Smooth muscle cell (in vitro differentiated cells): ENCODE measurements around the gene EEF2. TPM values are rescaled to one million over a fixed set of nuclear protein-coding genes. Genes with fewer than 3 reads are reported as not detected.

ENCODE experiments used
- DNase-seq: peaks from one replicate; lab custom pipeline; 2025; ENCODE audit not compliant: unreplicated experiment; lab: John Stamatoyannopoulos, UW
- H2AFZ ChIP-seq: fragments of 200-600 bp; sonication (generic); 2 replicates; pipeline ENCODE4 v1.6.0; 2016; ENCODE audit warnings: antibody characterized with exemption, low read depth, mild to moderate bottlenecking
- H3F3A ChIP-seq: fragments of 200-600 bp; sonication (generic); 2 replicates; pipeline ENCODE4 v1.6.0; 2017; ENCODE audit warnings: antibody characterized with exemption, low read depth
- H3K27ac ChIP-seq: fragments of 200-600 bp; sonication (generic); 2 replicates; pipeline ENCODE4 v1.5.1; 2016; ENCODE audit warnings: low read depth, mild to moderate bottlenecking
- H3K27me3 ChIP-seq: fragments of 200-600 bp; sonication (generic); 2 replicates; pipeline ENCODE4 v1.6.1; 2016; ENCODE audit warnings: low read depth, mild to moderate bottlenecking
- H3K36me3 ChIP-seq: fragments of 200-600 bp; sonication (generic); 2 replicates; pipeline ENCODE4 v1.5.1; 2016; ENCODE audit warnings: low read depth
- H3K4me1 ChIP-seq: fragments of 200-600 bp; sonication (generic); 2 replicates; pipeline ENCODE4 v1.5.1; 2016; ENCODE audit warnings: low read depth
- H3K4me2 ChIP-seq: fragments of 200-600 bp; sonication (generic); 2 replicates; pipeline ENCODE4 v1.6.0; 2016; ENCODE audit warnings: mild to moderate bottlenecking
- H3K4me3 ChIP-seq: fragments of 200-600 bp; sonication (generic); 2 replicates; pipeline ENCODE4 v1.5.1; 2016; ENCODE audit warnings: mild to moderate bottlenecking
- H3K79me2 ChIP-seq: fragments of 200-600 bp; sonication (generic); 2 replicates; pipeline ENCODE4 v1.6.0; 2016; ENCODE audit warnings: low read depth, mild to moderate bottlenecking
- H3K9ac ChIP-seq: fragments of 200-600 bp; sonication (generic); 2 replicates; pipeline ENCODE4 v1.6.0; 2016; ENCODE audit warnings: low read depth
- H3K9me3 ChIP-seq: fragments of 200-600 bp; sonication (generic); replicated peaks from 2 replicates; pipeline ENCODE4 v1.5.1; 2016; ENCODE audit warnings: low read depth
- H4K20me1 ChIP-seq: fragments of 200-600 bp; sonication (generic); 2 replicates; pipeline ENCODE4 v1.6.0; 2016; ENCODE audit warnings: low read depth
- WGBS: methylation state at CpG from one replicate; pipeline ENCODE4 v1.1.7; 2016; ENCODE audit warnings: low lambda C conversion rate; 5-methylcytosine and 5-hydroxymethylcytosine counted together
- polyA plus RNA-seq: library from polyadenylated mRNA; unstranded; fragments of >200 nt; fragmentation: Nextera tagmentation; extraction: Ambion mirVana; gene quantifications from 2 replicates; pipeline ENCODE4 v1.2.1, GENCODE V29; 2016
- total RNA-seq: library from RNA; depleted of rRNA; stranded (reverse); fragments of >200 nt; gene quantifications from 2 replicates; pipeline ENCODE4 v1.2.3, GENCODE V29; 2014
- TF ChIP-seq, protein P1 (sequence below): fragments of 200-600 bp; sonication (generic); IDR thresholded peaks from 2 replicates; pipeline ENCODE4 v1.5.1; 2017; ENCODE audit warnings: borderline replicate concordance, mild to moderate bottlenecking, antibody characterized with exemption; ENCODE audit not compliant: insufficient read depth, poor library complexity, severe bottlenecking

The EEF2 gene
- total and polyA plus RNA-seq, 2 experiments from 2014 or later = 365 to 903 TPM

- Histone ChIP-seq H3K9me3 (no peaks in the 10 kb centered on the region), H3K4me1 (peaks cover 23% of the 10 kb centered on the region), H3K27me3 (no peaks in the 10 kb centered on the region), H3K9ac (no peak overlapping the region), H3F3A (peaks cover 65% of the 10 kb centered on the region), H3K27ac (peak overlapping the region; percentile 98), H3K4me3 (no peak overlapping the region), H3K4me2 (no peak overlapping the region), H3K79me2 (peaks cover 89% of the 10 kb centered on the region), H4K20me1 (peaks cover 89% of the 10 kb centered on the region), H3K36me3 (peaks cover 10% of the 10 kb centered on the region), H2AFZ (no peak overlapping the region)
- TF ChIP-seq, protein P1, sequence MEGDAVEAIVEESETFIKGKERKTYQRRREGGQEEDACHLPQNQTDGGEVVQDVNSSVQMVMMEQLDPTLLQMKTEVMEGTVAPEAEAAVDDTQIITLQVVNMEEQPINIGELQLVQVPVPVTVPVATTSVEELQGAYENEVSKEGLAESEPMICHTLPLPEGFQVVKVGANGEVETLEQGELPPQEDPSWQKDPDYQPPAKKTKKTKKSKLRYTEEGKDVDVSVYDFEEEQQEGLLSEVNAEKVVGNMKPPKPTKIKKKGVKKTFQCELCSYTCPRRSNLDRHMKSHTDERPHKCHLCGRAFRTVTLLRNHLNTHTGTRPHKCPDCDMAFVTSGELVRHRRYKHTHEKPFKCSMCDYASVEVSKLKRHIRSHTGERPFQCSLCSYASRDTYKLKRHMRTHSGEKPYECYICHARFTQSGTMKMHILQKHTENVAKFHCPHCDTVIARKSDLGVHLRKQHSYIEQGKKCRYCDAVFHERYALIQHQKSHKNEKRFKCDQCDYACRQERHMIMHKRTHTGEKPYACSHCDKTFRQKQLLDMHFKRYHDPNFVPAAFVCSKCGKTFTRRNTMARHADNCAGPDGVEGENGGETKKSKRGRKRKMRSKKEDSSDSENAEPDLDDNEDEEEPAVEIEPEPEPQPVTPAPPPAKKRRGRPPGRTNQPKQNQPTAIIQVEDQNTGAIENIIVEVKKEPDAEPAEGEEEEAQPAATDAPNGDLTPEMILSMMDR = no peak
- WGBS = 97% methylated on average over 10 of the region's 10 CpGs
- no peak for DNase-seq
Observed at GRCh38 chr19:3981373-3981735, 3.9 kb downstream of the EEF2 start.

DNA sequence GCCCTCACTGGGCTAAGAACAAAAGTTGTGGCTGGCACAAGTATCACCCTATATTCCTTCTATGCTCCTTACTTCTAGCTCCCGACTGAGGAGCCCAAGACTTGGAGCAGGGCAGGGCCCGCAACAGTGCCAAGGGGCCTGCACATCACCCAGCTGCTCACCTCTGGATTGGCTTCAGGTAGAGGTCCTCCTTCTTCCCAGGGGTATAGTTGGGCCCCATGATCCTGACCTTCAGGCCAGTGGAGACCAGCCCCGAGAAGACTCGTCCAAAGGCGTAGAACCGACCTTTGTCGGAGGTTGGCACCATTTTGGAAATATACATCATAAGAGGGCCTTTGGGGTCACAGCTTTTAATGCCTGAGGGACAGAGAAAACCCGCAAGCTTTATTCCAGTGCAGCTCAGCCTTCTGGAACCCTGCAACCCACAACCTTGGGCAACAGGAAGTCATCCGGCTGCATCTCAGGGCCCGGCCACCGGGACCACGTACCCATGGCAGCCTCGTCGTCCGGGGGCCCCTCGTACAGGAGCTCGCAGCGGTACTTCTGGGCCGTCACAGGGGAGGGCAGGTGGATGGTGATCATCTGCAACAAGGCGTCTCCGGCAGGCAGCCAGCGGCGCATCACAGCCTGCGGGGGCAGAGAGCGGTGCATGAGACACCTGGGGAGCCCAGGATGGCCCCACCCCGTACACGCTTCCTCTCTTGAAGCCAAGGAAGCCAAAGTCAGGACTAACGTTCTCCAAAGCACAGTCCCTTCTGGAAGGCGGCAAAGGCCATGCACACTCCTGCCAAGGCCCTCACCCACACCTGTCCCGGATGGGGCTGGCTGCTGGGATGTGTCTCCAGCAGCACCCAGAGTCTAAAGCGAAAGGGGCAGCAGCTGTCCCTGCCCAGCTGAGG is 4.7 kb downstream of the EEF2 start:
- WGBS = 97% methylated on average over 31 of the region's 31 CpGs
- no peak overlapping the region for H3K4me2 ChIP-seq
- H3K9ac ChIP-seq = no peak overlapping the region
- H3K36me3 ChIP-seq = peaks cover 10% of the 10 kb centered on the region
- peaks cover 16% of the 10 kb centered on the region for H3K4me1 ChIP-seq
- no peaks in the 10 kb centered on the region for H3K9me3 ChIP-seq
- H4K20me1 ChIP-seq = peaks cover 96% of the 10 kb centered on the region
- no peak for DNase-seq
- no peak overlapping the region for H2AFZ ChIP-seq
- TF ChIP-seq, protein P1 = no peak
- no peak overlapping the region for H3K4me3 ChIP-seq
- H3F3A ChIP-seq = peaks cover 71% of the 10 kb centered on the region
- peaks cover 96% of the 10 kb centered on the region for H3K79me2 ChIP-seq
- no peak overlapping the region for H3K27ac ChIP-seq
- H3K27me3 ChIP-seq = no peaks in the 10 kb centered on the region

- Histone ChIP-seq H3K79me2 (peaks cover 98% of the 10 kb centered on the region), H3K4me2 (no peak overlapping the region), H3K36me3 (peaks cover 10% of the 10 kb centered on the region), H3K9ac (no peak overlapping the region), H3K27ac (no peak overlapping the region), H3K9me3 (no peaks in the 10 kb centered on the region), H4K20me1 (peaks cover 100% of the 10 kb centered on the region), H3K4me1 (peaks cover 15% of the 10 kb centered on the region), H3K27me3 (no peaks in the 10 kb centered on the region), H3F3A (peaks cover 79% of the 10 kb centered on the region), H2AFZ (no peak overlapping the region), H3K4me3 (no peak overlapping the region)
- TF ChIP-seq, protein P1 = no peak
- 95% methylated on average over 25 of the region's 25 CpGs for WGBS
- no peak for DNase-seq
Observed at GRCh38 chr19:3979674-3980352, 5.5 kb downstream of the EEF2 start.
